Endothelial cell of umbilical vein (primary cell): ENCODE measurements around the gene ACE. TPM values are rescaled to one million over a fixed set of nuclear protein-coding genes. Genes with fewer than 3 reads are reported as not detected.

ENCODE experiments used
- BruUV-seq: library from RNA; stranded (reverse); fragments of 400-500 nt; replicated peaks from 2 replicates; lab custom pipeline; 2021; lab: Mats Ljungman, UMichigan
- CTCF ChIA-PET: fragments of 300-600, 350-600 bp; sonication (Branson Sonifier 250); formaldehyde crosslinking; loops from one replicate; lab custom pipeline; 2021; ENCODE audit warnings: antibody characterized with exemption, inconsistent platforms; lab: Charles Lee
- POLR2A ChIA-PET: fragments of 300-600, 350-600 bp; sonication (Branson Sonifier 250); formaldehyde crosslinking; loops from one replicate; lab custom pipeline; 2021; ENCODE audit warnings: antibody characterized with exemption, inconsistent platforms; lab: Charles Lee
- DNase-seq: peaks from one replicate; pipeline ENCODE4 v3.0.0-alpha.2; 2011; ENCODE audit warnings: low read depth, low spot score
- FAIRE-seq: peaks from 2 replicates; lab custom pipeline; 2011; peaks lifted over from hg19 to GRCh38; lab: Jason Lieb, UNC
- H2AFZ ChIP-seq: 2 replicates; pipeline ENCODE4 v1.6.0; 2012; ENCODE audit warnings: low read depth, low read length, control low read depth, inconsistent platforms
- H3K27ac ChIP-seq: 2 replicates; pipeline ENCODE4 v1.5.1; 2011; ENCODE audit warnings: low read depth, mild to moderate bottlenecking, control low read depth, low read length, moderate library complexity; ENCODE audit not compliant: insufficient read depth
- H3K27me3 ChIP-seq, 2 experiments: 2 replicates each; pipeline versions ENCODE4 v1.6.0 to v1.6.1; 2011; ENCODE audit warnings: low read length in 2 of 2, mixed read lengths in 1 of 2; ENCODE audit not compliant: control insufficient read depth in 2 of 2, insufficient read depth in 2 of 2
- H3K36me3 ChIP-seq, 2 experiments: 2 replicates in 1 of 2; 3 replicates in 1 of 2; pipeline ENCODE4 v1.5.1; 2011; ENCODE audit warnings: low read length in 2 of 2, mild to moderate bottlenecking in 1 of 2, moderate library complexity in 1 of 2; ENCODE audit not compliant: control insufficient read depth in 2 of 2, insufficient read depth in 2 of 2; ENCODE audit errors: extremely low read depth in 1 of 2
- H3K4me1 ChIP-seq: 3 replicates; pipeline ENCODE4 v1.5.1; 2011; ENCODE audit warnings: mild to moderate bottlenecking, low read length; ENCODE audit not compliant: control insufficient read depth, insufficient read depth; ENCODE audit errors: extremely low read depth
- H3K4me2 ChIP-seq: 2 replicates; pipeline ENCODE4 v1.6.1; 2011; ENCODE audit warnings: low read length, control low read depth, mixed read lengths; ENCODE audit not compliant: insufficient read depth
- H3K4me3 ChIP-seq, 3 experiments: fragments of 200-600 bp in 1 of 3; sonication (generic), shearing (Covaris generic) in 1 of 3; replicated peaks in 1 of 3; 2 replicates each; pipeline ENCODE4 v1.5.1; 2011 to 2016; ENCODE audit warnings: control low read depth in 3 of 3, low read length in 3 of 3, mild to moderate bottlenecking in 2 of 3, inconsistent platforms in 1 of 3, low read depth in 1 of 3, moderate library complexity in 1 of 3; ENCODE audit not compliant: insufficient read depth in 1 of 3
- H3K79me2 ChIP-seq: 2 replicates; pipeline ENCODE4 v1.6.0; 2012; ENCODE audit warnings: low read length, inconsistent platforms; ENCODE audit not compliant: control insufficient read depth, insufficient read depth
- H3K9ac ChIP-seq: replicated peaks from 2 replicates; pipeline ENCODE3; 2011; ENCODE audit warnings: low read length, control low read depth; ENCODE audit not compliant: insufficient read depth; ENCODE audit errors: extremely low read depth
- H3K9me1 ChIP-seq: replicated peaks from 3 replicates; pipeline ENCODE4 v1.6.0; 2011; ENCODE audit warnings: mild to moderate bottlenecking, low read length; ENCODE audit not compliant: control insufficient read depth, insufficient read depth; ENCODE audit errors: extremely low read depth
- H3K9me3 ChIP-seq: replicated peaks from 2 replicates; pipeline ENCODE4 v1.5.1; 2012; ENCODE audit warnings: low read length, inconsistent platforms; ENCODE audit not compliant: control insufficient read depth, insufficient read depth
- H4K20me1 ChIP-seq: replicated peaks from 2 replicates; pipeline ENCODE3; 2011; ENCODE audit warnings: mild to moderate bottlenecking, low read length; ENCODE audit not compliant: control insufficient read depth, insufficient read depth; ENCODE audit errors: extremely low read depth
- CTCF ChIP-seq, 2 donors: IDR thresholded peaks; 1 replicate in 1 of 2; 2 replicates in 1 of 2; pipeline ENCODE4 v1.5.1; 2011; ENCODE audit warnings: low read length in 2 of 2, mild to moderate bottlenecking in 2 of 2, moderate library complexity in 2 of 2, control low read depth in 1 of 2, inconsistent platforms in 1 of 2, low read depth in 1 of 2; ENCODE audit not compliant: insufficient read depth in 1 of 2; ENCODE audit errors: extremely low read depth in 1 of 2
- EZH2 ChIP-seq: IDR thresholded peaks from 2 replicates; pipeline ENCODE4 v1.6.1; 2012; ENCODE audit warnings: borderline replicate concordance, low read depth, mild to moderate bottlenecking, moderate library complexity, low read length, inconsistent platforms; ENCODE audit not compliant: severe bottlenecking
- FOS ChIP-seq: IDR thresholded peaks from 2 replicates; pipeline ENCODE4 v1.6.1; 2011; ENCODE audit warnings: mild to moderate bottlenecking, low read length, moderate library complexity, borderline replicate concordance; ENCODE audit not compliant: insufficient read depth
- GATA2 ChIP-seq: IDR thresholded peaks from 2 replicates; pipeline ENCODE4 v1.7.0; 2011; ENCODE audit warnings: low read depth, mild to moderate bottlenecking, moderate library complexity, mixed read lengths, low read length; ENCODE audit not compliant: insufficient read length, insufficient read depth
- JUN ChIP-seq: IDR thresholded peaks from 2 replicates; pipeline ENCODE4 v1.6.1; 2011; ENCODE audit warnings: borderline replicate concordance, low read depth; ENCODE audit not compliant: insufficient read length, insufficient read depth
- MAX ChIP-seq: IDR thresholded peaks from 2 replicates; pipeline ENCODE4 v1.6.1; 2011; ENCODE audit not compliant: insufficient read depth, insufficient read length
- MYC ChIP-seq: IDR thresholded peaks from one replicate; pipeline ENCODE4 v1.6.1; 2011; ENCODE audit warnings: mild to moderate bottlenecking, low read depth, low read length
- POLR2A ChIP-seq: IDR thresholded peaks from 2 replicates; pipeline ENCODE4 v1.6.1; 2012; ENCODE audit warnings: low read depth, mild to moderate bottlenecking, control low read depth, low read length
- POLR2AphosphoS5 ChIP-seq: IDR thresholded peaks from 2 replicates; pipeline ENCODE4 v1.6.1; 2012; ENCODE audit warnings: low read depth, mild to moderate bottlenecking, control low read depth, low read length, moderate library complexity; ENCODE audit not compliant: insufficient read depth
- dilution Hi-C: fragments of 300-500 bp; cut with MboI; formaldehyde crosslinking; loops from one replicate; pipeline ENCODE4 v1.15.0; 2019; ENCODE audit warnings: low sequenced_read_pairs; ENCODE audit not compliant: extremely low pct_ligation_motif_present
- intact Hi-C: fragments of 100-400 bp; cut with micrococcal nuclease; formaldehyde crosslinking; loops from one replicate; pipeline ENCODE4 v1.10.0; 2022
- polyA plus RNA-seq, 4 experiments: library from polyadenylated mRNA; depleted of rRNA in 3 of 4; stranded (reverse) in 3 of 4; unstranded in 1 of 4; fragments of >200 nt; gene quantifications; 2 replicates each; pipeline versions ENCODE4 v1.2.1 to v1.2.3, GENCODE V29; 2011 to 2012; ENCODE audit warnings: missing spikeins in 1 of 4
- total RNA-seq: library from RNA; stranded (reverse); gene quantifications from 2 replicates; pipeline ENCODE4 v1.2.3, GENCODE V29; 2021

Gene ACE
- total and polyA plus RNA-seq, 2 donors (not counting 3 experiments of a cell fraction or from before 2014, with no cell fraction given), result 63.4 to 207 TPM

GRCh38 chr17:63500543-63501390, 23.9 kb downstream of the ACE start:
- no peak for TF ChIP-seq CTCF (IDR thresholded peaks at IDR 0.05; ENCODE audit: extremely low read depth in 1 of 2, insufficient read depth in 1 of 2, low read depth in 1 of 2, low read length in 2 of 2)
- no peak for TF ChIP-seq FOS
- TF ChIP-seq MYC, result no peak
- TF ChIP-seq GATA2, result no peak
- no peak for TF ChIP-seq EZH2
- no peak for TF ChIP-seq POLR2AphosphoS5
- no peak for TF ChIP-seq POLR2A
- TF ChIP-seq JUN, result no peak
- TF ChIP-seq MAX, result no peak
- BruUV-seq, result no TSS peak
- Histone ChIP-seq H3K9me3 (no peaks in the 10 kb centered on the region), H3K9ac (no peak overlapping the region), H3K27me3 (peaks cover 2 to 16% of the 10 kb centered on the region in 2 experiments), H3K4me1 (no peaks in the 10 kb centered on the region), H3K4me2 (no peak overlapping the region), H3K79me2 (no peaks in the 10 kb centered on the region), H3K36me3 (peaks cover 0 to 6% of the 10 kb centered on the region in 2 experiments), H3K27ac (no peak overlapping the region), H3K4me3 (no peak overlapping the region), H4K20me1 (no peaks in the 10 kb centered on the region), H3K9me1 (no peaks in the 10 kb centered on the region), H2AFZ (no peak overlapping the region)
- POLR2A ChIA-PET, result no interaction called here
- DNase-seq, result no peak
- CTCF ChIA-PET, result interaction anchor here (0.9 to 3.2 kb wide), 3 partner anchors 22 to 111 kb away, joined by 3 to 10 read pairs (median 3); no protein-coding TSS in a partner anchor
- intact Hi-C loops, result no loop called here
- no peak for FAIRE-seq
- dilution Hi-C loops, result no loop called here
